H9 (cell line): ENCODE results near the gene PTPA. TPM values are rescaled to one million over a fixed set of nuclear protein-coding genes. Genes with fewer than 3 reads are reported as not detected.

Experiments used
- DNase-seq: peaks from one replicate; pipeline ENCODE4 v3.0.0-alpha.2; 2017
- H2AFZ ChIP-seq: one replicate; pipeline ENCODE4 v1.6.1; 2013; ENCODE audit warnings: mild to moderate bottlenecking, low read length, control low read depth, moderate library complexity
- H2AK5ac ChIP-seq: 2 replicates; pipeline ENCODE4 v1.6.1; 2013; ENCODE audit warnings: low read length, control low read depth, mixed read lengths; ENCODE audit not compliant: insufficient read length
- H2BK120ac ChIP-seq: one replicate; pipeline ENCODE4 v1.6.1; 2013; ENCODE audit warnings: low read depth, mild to moderate bottlenecking, low read length, control low read depth, inconsistent platforms; ENCODE audit not compliant: poor library complexity, severe bottlenecking
- H2BK12ac ChIP-seq: 2 replicates; pipeline ENCODE4 v1.6.1; 2013; ENCODE audit warnings: low read length, control low read depth, mixed read lengths, low read depth; ENCODE audit not compliant: insufficient read length
- H2BK15ac ChIP-seq: 2 replicates; pipeline ENCODE4 v1.6.1; 2013; ENCODE audit warnings: low read depth, low read length, control low read depth
- H2BK20ac ChIP-seq: one replicate; pipeline ENCODE4 v1.6.1; 2013; ENCODE audit warnings: low read depth, mild to moderate bottlenecking, low read length, control low read depth, inconsistent platforms; ENCODE audit not compliant: poor library complexity, severe bottlenecking
- H2BK5ac ChIP-seq: 2 replicates; pipeline ENCODE4 v1.6.1; 2013; ENCODE audit warnings: low read length, control low read depth, mixed read lengths; ENCODE audit not compliant: insufficient read length
- H3K14ac ChIP-seq: 2 replicates; pipeline ENCODE4 v1.6.1; 2013; ENCODE audit warnings: low read length, control low read depth; ENCODE audit not compliant: insufficient read depth
- H3K18ac ChIP-seq: 2 replicates; pipeline ENCODE4 v1.6.1; 2013; ENCODE audit warnings: low read depth, mild to moderate bottlenecking, mixed read lengths, low read length, control low read depth; ENCODE audit not compliant: insufficient read length
- H3K23ac ChIP-seq: 2 replicates; pipeline ENCODE4 v1.6.1; 2013; ENCODE audit warnings: low read length, control low read depth, mixed read lengths, low read depth; ENCODE audit not compliant: insufficient read length
- H3K23me2 ChIP-seq: 2 replicates; pipeline ENCODE4 v1.6.1; 2013; ENCODE audit warnings: low read depth, mild to moderate bottlenecking, mixed read lengths, low read length, control low read depth; ENCODE audit not compliant: insufficient read length, poor library complexity, severe bottlenecking
- H3K27ac ChIP-seq: 2 replicates; pipeline ENCODE4 v1.5.1; 2013; ENCODE audit warnings: low read length, control low read depth, mixed read lengths, low read depth; ENCODE audit not compliant: insufficient read length
- H3K27me3 ChIP-seq: 2 replicates; pipeline ENCODE4 v1.6.1; 2013; ENCODE audit warnings: low read length, control low read depth, inconsistent platforms; ENCODE audit not compliant: insufficient read depth
- H3K4ac ChIP-seq: 2 replicates; pipeline ENCODE4 v1.6.1; 2013; ENCODE audit warnings: low read depth, mild to moderate bottlenecking, control low read depth, inconsistent platforms, low read length, moderate library complexity
- H3K4me1 ChIP-seq: 2 replicates; pipeline ENCODE4 v1.6.1; 2013; ENCODE audit warnings: low read length, control low read depth, inconsistent platforms; ENCODE audit not compliant: insufficient read depth
- H3K4me2 ChIP-seq: 2 replicates; pipeline ENCODE4 v1.6.1; 2013; ENCODE audit warnings: low read length, control low read depth, mixed read lengths; ENCODE audit not compliant: insufficient read length, insufficient read depth
- H3K56ac ChIP-seq: 2 replicates; pipeline ENCODE4 v1.6.1; 2013; ENCODE audit warnings: low read depth, mild to moderate bottlenecking, mixed read lengths, low read length, control low read depth; ENCODE audit not compliant: insufficient read length
- H3K79me1 ChIP-seq: 2 replicates; pipeline ENCODE4 v1.6.1; 2013; ENCODE audit warnings: low read depth, mild to moderate bottlenecking, moderate library complexity, low read length, control low read depth, inconsistent platforms; ENCODE audit not compliant: insufficient read depth, poor library complexity, severe bottlenecking
- H3K79me2 ChIP-seq: 2 replicates; pipeline ENCODE4 v1.6.1; 2013; ENCODE audit warnings: low read length, control low read depth, inconsistent platforms; ENCODE audit not compliant: insufficient read depth
- H3K9ac ChIP-seq: 2 replicates; pipeline ENCODE4 v1.6.1; 2013; ENCODE audit warnings: low read length, control low read depth, mixed read lengths; ENCODE audit not compliant: insufficient read length; ENCODE audit errors: extremely low read depth
- H3K9me3 ChIP-seq: one replicate; pipeline ENCODE4 v1.6.1; 2013; ENCODE audit warnings: low read depth, low read length, inconsistent platforms; ENCODE audit not compliant: control insufficient read depth
- H3T11ph ChIP-seq: one replicate; pipeline ENCODE4 v1.6.1; 2013; ENCODE audit warnings: mild to moderate bottlenecking, low read length, control low read depth, inconsistent platforms
- H4K20me1 ChIP-seq: one replicate; pipeline ENCODE4 v1.6.1; 2013; ENCODE audit not compliant: control insufficient read depth, insufficient read length, insufficient read depth
- H4K5ac ChIP-seq: 2 replicates; pipeline ENCODE4 v1.6.1; 2013; ENCODE audit warnings: low read depth, mild to moderate bottlenecking, mixed read lengths, low read length, control low read depth; ENCODE audit not compliant: insufficient read length
- H4K8ac ChIP-seq: replicated peaks from 2 replicates; pipeline ENCODE4 v1.6.1; 2013; ENCODE audit warnings: low read length, control low read depth, mixed read lengths, low read depth; ENCODE audit not compliant: insufficient read length
- H4K91ac ChIP-seq: 2 replicates; pipeline ENCODE4 v1.6.1; 2013; ENCODE audit warnings: low read depth, mild to moderate bottlenecking, moderate library complexity, mixed read lengths, low read length, control low read depth; ENCODE audit not compliant: insufficient read length
- H3K27ac Mint-ChIP-seq, 3 experiments: 2 replicates in 2 of 3; 3 replicates in 1 of 3; pipeline ENCODE4 v1.8.0; 2020 to 2021; ENCODE audit warnings: mixed read lengths in 3 of 3, mild to moderate bottlenecking in 1 of 3, moderate library complexity in 1 of 3
- H3K27me3 Mint-ChIP-seq: 2 replicates; pipeline ENCODE4 v1.8.0; 2021; ENCODE audit warnings: low read depth, mild to moderate bottlenecking, moderate library complexity, mixed read lengths
- H3K36me3 Mint-ChIP-seq, 3 experiments: 2 replicates in 2 of 3; 3 replicates in 1 of 3; pipeline ENCODE4 v1.8.0; 2020 to 2021; ENCODE audit warnings: low read depth in 3 of 3, mixed read lengths in 3 of 3; ENCODE audit not compliant: insufficient read depth in 1 of 3
- H3K4me1 Mint-ChIP-seq, 2 experiments: 2 replicates each; pipeline ENCODE4 v1.8.0; 2020; ENCODE audit warnings: mixed read lengths in 2 of 2
- H3K4me3 Mint-ChIP-seq, 2 experiments: 2 replicates in 1 of 2; 3 replicates in 1 of 2; pipeline ENCODE4 v1.8.0; 2020 to 2021; ENCODE audit warnings: mild to moderate bottlenecking in 2 of 2, mixed read lengths in 2 of 2, moderate library complexity in 1 of 2
- H3K9me3 Mint-ChIP-seq, 2 experiments: 2 replicates in 1 of 2; 3 replicates in 1 of 2; pipeline ENCODE4 v1.8.0; 2020; ENCODE audit warnings: mild to moderate bottlenecking in 2 of 2, mixed read lengths in 2 of 2, moderate library complexity in 1 of 2
- WGBS: extraction: QIAGEN DNeasy Blood & Tissue Kit; methylation state at CpG from one replicate; pipeline ENCODE4 v1.1.7; 2013; ENCODE audit warnings: missing lambda C conversion rate, low lambda C conversion rate, mixed read lengths; ENCODE audit not compliant: insufficient read length; ENCODE audit errors: extremely low coverage; 5-methylcytosine and 5-hydroxymethylcytosine counted together
- total RNA-seq: library from RNA; stranded (reverse); gene quantifications from 2 replicates; pipeline ENCODE4 v1.2.1, GENCODE V29; 2021
- TF ChIP-seq, protein P1 (sequence below): fragments of 200-600 bp; sonication (generic); conservative IDR thresholded peaks from 3 replicates; pipeline ENCODE4 v1.8.0; 2021; ENCODE audit warnings: antibody characterized with exemption, mild to moderate bottlenecking

The PTPA gene
- total RNA-seq, 1 experiment from 2014 or later: 145 TPM

DNA sequence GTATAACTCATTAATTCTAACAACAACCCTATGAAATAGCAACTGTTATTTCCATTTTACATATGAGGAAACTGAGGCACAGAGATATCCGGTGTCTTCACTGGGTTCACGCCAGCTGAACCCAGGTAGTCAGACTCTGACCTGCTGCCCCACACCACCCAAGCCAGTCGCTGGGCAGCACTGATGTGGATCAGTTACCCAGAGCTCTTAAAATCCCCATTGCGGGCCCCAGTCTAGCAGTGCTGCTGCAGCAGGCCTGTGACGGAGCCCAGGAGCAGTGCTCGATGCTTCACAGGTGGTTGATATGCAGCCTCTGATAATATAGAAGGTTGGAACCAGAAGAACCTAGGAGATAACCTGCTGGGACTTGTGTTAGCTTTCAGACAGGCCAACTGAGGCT is 24.3 kb downstream of the PTPA start:
- no peaks in the 10 kb centered on the region for H4K20me1 ChIP-seq
- Mint-ChIP-seq H3K9me3 (no peaks in the 10 kb centered on the region; a peak in 1 of 5 replicates), H3K27ac (no peak overlapping the region), H3K36me3 (peaks cover 17 to 58% (median 57%) of the 10 kb centered on the region in 3 experiments), H3K4me1 (peaks cover 18 to 20% of the 10 kb centered on the region in 2 experiments), H3K4me3 (no peak overlapping the region), H3K27me3 (no peaks in the 10 kb centered on the region)
- no peak overlapping the region for H2BK15ac ChIP-seq
- WGBS: no CpG with 5 or more reads among the region's 6 CpGs
- no peak overlapping the region for H3K4ac ChIP-seq
- H3K56ac ChIP-seq: no peak overlapping the region
- TF ChIP-seq, protein P1, sequence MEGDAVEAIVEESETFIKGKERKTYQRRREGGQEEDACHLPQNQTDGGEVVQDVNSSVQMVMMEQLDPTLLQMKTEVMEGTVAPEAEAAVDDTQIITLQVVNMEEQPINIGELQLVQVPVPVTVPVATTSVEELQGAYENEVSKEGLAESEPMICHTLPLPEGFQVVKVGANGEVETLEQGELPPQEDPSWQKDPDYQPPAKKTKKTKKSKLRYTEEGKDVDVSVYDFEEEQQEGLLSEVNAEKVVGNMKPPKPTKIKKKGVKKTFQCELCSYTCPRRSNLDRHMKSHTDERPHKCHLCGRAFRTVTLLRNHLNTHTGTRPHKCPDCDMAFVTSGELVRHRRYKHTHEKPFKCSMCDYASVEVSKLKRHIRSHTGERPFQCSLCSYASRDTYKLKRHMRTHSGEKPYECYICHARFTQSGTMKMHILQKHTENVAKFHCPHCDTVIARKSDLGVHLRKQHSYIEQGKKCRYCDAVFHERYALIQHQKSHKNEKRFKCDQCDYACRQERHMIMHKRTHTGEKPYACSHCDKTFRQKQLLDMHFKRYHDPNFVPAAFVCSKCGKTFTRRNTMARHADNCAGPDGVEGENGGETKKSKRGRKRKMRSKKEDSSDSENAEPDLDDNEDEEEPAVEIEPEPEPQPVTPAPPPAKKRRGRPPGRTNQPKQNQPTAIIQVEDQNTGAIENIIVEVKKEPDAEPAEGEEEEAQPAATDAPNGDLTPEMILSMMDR: no peak
- H2AK5ac ChIP-seq: no peak overlapping the region
- H4K91ac ChIP-seq: no peak overlapping the region
- DNase-seq: no peak
- H3K79me2 ChIP-seq: no peaks in the 10 kb centered on the region
- no peak overlapping the region for H3K18ac ChIP-seq
- H3K23me2 ChIP-seq: peaks cover 5% of the 10 kb centered on the region
- H3K27me3 ChIP-seq: no peaks in the 10 kb centered on the region
- no peak overlapping the region for H3K4me2 ChIP-seq
- no peak overlapping the region for H3K23ac ChIP-seq
- no peak overlapping the region for H4K8ac ChIP-seq
- no peaks in the 10 kb centered on the region for H3K9me3 ChIP-seq
- no peak overlapping the region for H4K5ac ChIP-seq
- no peak overlapping the region for H3K27ac ChIP-seq
- no peak overlapping the region for H2BK5ac ChIP-seq
- H3T11ph ChIP-seq: no peak overlapping the region
- no peak overlapping the region for H3K14ac ChIP-seq
- no peak overlapping the region for H3K9ac ChIP-seq
- H2BK20ac ChIP-seq: no peak overlapping the region
- peaks cover 3% of the 10 kb centered on the region; the same call in 1 of the 2 replicates for H3K4me1 ChIP-seq
- H3K79me1 ChIP-seq: no peaks in the 10 kb centered on the region
- no peak overlapping the region for H2BK12ac ChIP-seq
- no peak overlapping the region for H2AFZ ChIP-seq
- H2BK120ac ChIP-seq: no peak overlapping the region
